HFFc6 (cell line): ENCODE results near the gene AFP. TPM values are rescaled to one million over a fixed set of nuclear protein-coding genes. Genes with fewer than 3 reads are reported as not detected.

Source experiments
- DNase-seq: peaks from one replicate; pipeline ENCODE4 v3.0.0-alpha.2; 2018
- H3K27ac Mint-ChIP-seq: 2 replicates; pipeline ENCODE4 v1.8.0; 2020; ENCODE audit warnings: mild to moderate bottlenecking, mixed read lengths
- H3K27me3 Mint-ChIP-seq: 2 replicates; pipeline ENCODE4 v1.8.0; 2021; ENCODE audit warnings: mild to moderate bottlenecking, moderate library complexity, mixed read lengths; ENCODE audit not compliant: insufficient read depth
- H3K36me3 Mint-ChIP-seq: 2 replicates; pipeline ENCODE4 v1.8.0; 2021; ENCODE audit warnings: low read depth, mixed read lengths
- H3K4me1 Mint-ChIP-seq: 2 replicates; pipeline ENCODE4 v1.8.0; 2020; ENCODE audit warnings: low read depth, mixed read lengths
- H3K4me3 Mint-ChIP-seq: 2 replicates; pipeline ENCODE4 v1.8.0; 2020; ENCODE audit warnings: mild to moderate bottlenecking, moderate library complexity, mixed read lengths
- H3K9me3 Mint-ChIP-seq: 2 replicates; pipeline ENCODE4 v1.8.0; 2020; ENCODE audit warnings: mild to moderate bottlenecking, mixed read lengths
- CTCF ChIP-seq: fragments of 200-600 bp; sonication (generic); IDR thresholded peaks from 2 replicates; pipeline ENCODE4 v1.5.0; 2021; ENCODE audit warnings: antibody characterized with exemption, mild to moderate bottlenecking
- total RNA-seq, 6 experiments: library from RNA; stranded (reverse); fragmentation: NEBNext Ultra II Directional; extraction: Animal tissue kit (Norgen Biotek cat#: 25700); gene quantifications; 2 replicates in 1 of 6; 3 replicates in 5 of 6; pipeline ENCODE4 v1.2.3, GENCODE V29; 2021

The AFP gene
- total RNA-seq, 6 experiments from 2014 or later, result 1.6 to 2.9 (median 2.5) TPM

DNA sequence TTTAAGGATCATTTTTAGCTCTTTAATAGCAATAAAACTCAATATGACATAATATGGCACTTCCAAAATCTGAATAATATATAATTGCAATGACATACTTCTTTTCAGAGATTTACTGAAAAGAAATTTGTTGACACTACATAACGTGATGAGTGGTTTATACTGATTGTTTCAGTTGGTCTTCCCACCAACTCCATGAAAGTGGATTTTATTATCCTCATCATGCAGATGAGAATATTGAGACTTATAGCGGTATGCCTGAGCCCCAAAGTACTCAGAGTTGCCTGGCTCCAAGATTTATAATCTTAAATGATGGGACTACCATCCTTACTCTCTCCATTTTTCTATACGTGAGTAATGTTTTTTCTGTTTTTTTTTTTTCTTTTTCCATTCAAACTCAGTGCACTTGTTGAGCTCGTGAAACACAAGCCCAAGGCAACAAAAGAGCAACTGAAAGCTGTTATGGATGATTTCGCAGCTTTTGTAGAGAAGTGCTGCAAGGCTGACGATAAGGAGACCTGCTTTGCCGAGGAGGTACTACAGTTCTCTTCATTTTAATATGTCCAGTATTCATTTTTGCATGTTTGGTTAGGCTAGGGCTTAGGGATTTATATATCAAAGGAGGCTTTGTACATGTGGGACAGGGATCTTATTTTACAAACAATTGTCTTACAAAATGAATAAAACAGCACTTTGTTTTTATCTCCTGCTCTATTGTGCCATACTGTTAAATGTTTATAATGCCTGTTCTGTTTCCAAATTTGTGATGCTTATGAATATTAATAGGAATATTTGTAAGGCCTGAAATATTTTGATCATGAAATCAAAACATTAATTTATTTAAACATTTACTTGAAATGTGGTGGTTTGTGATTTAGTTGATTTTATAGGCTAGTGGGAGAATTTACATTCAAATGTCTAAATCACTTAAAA lies 16.6 kb upstream of the AFP start:
- Mint-ChIP-seq H3K4me1 (no peaks in the 10 kb centered on the region), H3K36me3 (no peaks in the 10 kb centered on the region), H3K27ac (no peak overlapping the region), H3K9me3 (no peaks in the 10 kb centered on the region), H3K27me3 (peaks cover 8% of the 10 kb centered on the region; the same call in 1 of the 2 replicates), H3K4me3 (no peak overlapping the region)
- DNase-seq, result no peak
- TF ChIP-seq CTCF, result no peak

DNA sequence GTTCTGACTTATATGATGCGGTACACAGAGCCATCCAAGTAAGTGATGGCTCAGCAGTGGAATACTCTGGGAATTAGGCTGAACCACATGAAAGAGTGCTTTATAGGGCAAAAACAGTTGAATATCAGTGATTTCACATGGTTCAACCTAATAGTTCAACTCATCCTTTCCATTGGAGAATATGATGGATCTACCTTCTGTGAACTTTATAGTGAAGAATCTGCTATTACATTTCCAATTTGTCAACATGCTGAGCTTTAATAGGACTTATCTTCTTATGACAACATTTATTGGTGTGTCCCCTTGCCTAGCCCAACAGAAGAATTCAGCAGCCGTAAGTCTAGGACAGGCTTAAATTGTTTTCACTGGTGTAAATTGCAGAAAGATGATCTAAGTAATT lies 15.4 kb upstream of the AFP start:
- Mint-ChIP-seq H3K4me3 (no peak overlapping the region), H3K27ac (no peak overlapping the region), H3K36me3 (no peaks in the 10 kb centered on the region), H3K9me3 (no peaks in the 10 kb centered on the region), H3K4me1 (no peaks in the 10 kb centered on the region), H3K27me3 (peaks cover 8% of the 10 kb centered on the region; the same call in 1 of the 2 replicates)
- TF ChIP-seq CTCF, result no peak
- no peak for DNase-seq

GRCh38 chr4:73421708-73422457 lies 14.1 kb upstream of the AFP start:
- Mint-ChIP-seq H3K36me3 (no peaks in the 10 kb centered on the region), H3K27ac (no peak overlapping the region), H3K27me3 (peaks cover 9% of the 10 kb centered on the region; the same call in 1 of the 2 replicates), H3K4me3 (no peak overlapping the region), H3K4me1 (no peaks in the 10 kb centered on the region), H3K9me3 (no peaks in the 10 kb centered on the region)
- no peak for DNase-seq
- no peak for TF ChIP-seq CTCF

- Mint-ChIP-seq H3K27ac (no peak overlapping the region), H3K36me3 (no peaks in the 10 kb centered on the region), H3K4me3 (no peak overlapping the region), H3K4me1 (no peaks in the 10 kb centered on the region), H3K9me3 (no peaks in the 10 kb centered on the region), H3K27me3 (peaks cover 9% of the 10 kb centered on the region; the same call in 1 of the 2 replicates)
- DNase-seq, result no peak
- TF ChIP-seq CTCF, result no peak
Observed at GRCh38 chr4:73422458-73422752, 13.6 kb upstream of the AFP start.

DNA sequence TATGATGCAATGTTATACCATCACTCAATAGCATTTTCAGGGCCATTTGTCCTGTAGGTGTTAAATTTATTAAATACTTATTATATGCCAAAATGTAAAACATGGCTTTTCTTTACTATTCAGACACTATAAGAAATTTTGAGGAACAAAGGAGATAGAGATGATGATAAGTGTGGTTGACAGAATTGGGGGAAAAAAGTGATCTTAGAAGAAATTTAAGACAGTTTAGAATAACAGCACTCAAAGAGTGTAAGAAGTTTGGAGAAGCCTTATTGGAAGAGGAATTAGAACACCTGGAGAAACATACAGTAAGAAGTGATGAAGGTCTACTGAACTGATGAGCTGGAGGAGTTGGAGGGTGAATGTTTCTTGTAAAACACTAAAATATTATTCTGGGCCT lies 12.8 kb upstream of the AFP start:
- Mint-ChIP-seq H3K4me1 (no peaks in the 10 kb centered on the region), H3K27ac (no peak overlapping the region)

More for the DNA sequence above, 12.8 kb upstream of the AFP start:
- H3K36me3 Mint-ChIP-seq, result no peaks in the 10 kb centered on the region
- H3K9me3 Mint-ChIP-seq, result no peaks in the 10 kb centered on the region
- peaks cover 9% of the 10 kb centered on the region; the same call in 1 of the 2 replicates for H3K27me3 Mint-ChIP-seq
- no peak overlapping the region for H3K4me3 Mint-ChIP-seq
- no peak for DNase-seq
- no peak for TF ChIP-seq CTCF
